ENCODE measurements around the gene MYO5A.
A peak's percentile ranks its signal among the peaks of the same experiment; 100 is the strongest.

The MYO5A gene

DNA sequence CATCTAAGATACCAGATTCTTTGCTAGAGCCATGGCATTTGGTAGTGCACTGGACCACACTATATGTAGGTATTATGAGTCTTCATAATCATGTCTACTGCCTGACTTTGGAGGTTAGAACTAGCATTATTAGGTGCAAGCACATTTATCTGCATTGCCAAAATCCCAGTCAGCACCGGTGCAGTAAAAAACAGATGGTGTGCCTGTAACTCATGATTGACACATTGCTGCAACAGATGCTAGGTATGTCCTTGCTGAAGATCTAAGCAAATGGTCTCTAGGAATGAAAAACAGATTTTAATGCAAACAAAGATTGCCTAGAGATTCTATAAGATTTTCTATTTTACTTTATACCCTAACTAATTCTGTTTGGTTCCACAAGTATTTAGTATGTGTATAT, 47.7 kb downstream of the MYO5A start:
- H3K9ac ChIP-seq = no peak overlapping the region
- H2AFZ ChIP-seq (ENCODE audit: low read depth) = no peak overlapping the region
- peak overlapping the region; percentile 73 for H3K27ac ChIP-seq
- TF ChIP-seq, protein P1, sequence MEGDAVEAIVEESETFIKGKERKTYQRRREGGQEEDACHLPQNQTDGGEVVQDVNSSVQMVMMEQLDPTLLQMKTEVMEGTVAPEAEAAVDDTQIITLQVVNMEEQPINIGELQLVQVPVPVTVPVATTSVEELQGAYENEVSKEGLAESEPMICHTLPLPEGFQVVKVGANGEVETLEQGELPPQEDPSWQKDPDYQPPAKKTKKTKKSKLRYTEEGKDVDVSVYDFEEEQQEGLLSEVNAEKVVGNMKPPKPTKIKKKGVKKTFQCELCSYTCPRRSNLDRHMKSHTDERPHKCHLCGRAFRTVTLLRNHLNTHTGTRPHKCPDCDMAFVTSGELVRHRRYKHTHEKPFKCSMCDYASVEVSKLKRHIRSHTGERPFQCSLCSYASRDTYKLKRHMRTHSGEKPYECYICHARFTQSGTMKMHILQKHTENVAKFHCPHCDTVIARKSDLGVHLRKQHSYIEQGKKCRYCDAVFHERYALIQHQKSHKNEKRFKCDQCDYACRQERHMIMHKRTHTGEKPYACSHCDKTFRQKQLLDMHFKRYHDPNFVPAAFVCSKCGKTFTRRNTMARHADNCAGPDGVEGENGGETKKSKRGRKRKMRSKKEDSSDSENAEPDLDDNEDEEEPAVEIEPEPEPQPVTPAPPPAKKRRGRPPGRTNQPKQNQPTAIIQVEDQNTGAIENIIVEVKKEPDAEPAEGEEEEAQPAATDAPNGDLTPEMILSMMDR (conservative IDR thresholded peaks at IDR 0.05; ENCODE audit: low read depth, low read length) = no peak
- H3K4me1 ChIP-seq (ENCODE audit: low read depth, poor library complexity, severe bottlenecking) = peaks cover 75% of the 10 kb centered on the region
- no peak overlapping the region for H3K4me3 ChIP-seq (IDR thresholded peaks at IDR 0.05; ENCODE audit: insufficient read depth, low read depth, low read length)
- H3K36me3 ChIP-seq (ENCODE audit: insufficient read depth) = no peaks in the 10 kb centered on the region
- H3K4me2 ChIP-seq = peak overlapping the region; percentile 82
- no peaks in the 10 kb centered on the region for H3K27me3 ChIP-seq (ENCODE audit: insufficient read depth, low read depth)
- no peaks in the 10 kb centered on the region for H4K20me1 ChIP-seq (ENCODE audit: insufficient read depth)
- H3K79me2 ChIP-seq (ENCODE audit: insufficient read depth, low read depth) = peaks cover 91% of the 10 kb centered on the region

DNA sequence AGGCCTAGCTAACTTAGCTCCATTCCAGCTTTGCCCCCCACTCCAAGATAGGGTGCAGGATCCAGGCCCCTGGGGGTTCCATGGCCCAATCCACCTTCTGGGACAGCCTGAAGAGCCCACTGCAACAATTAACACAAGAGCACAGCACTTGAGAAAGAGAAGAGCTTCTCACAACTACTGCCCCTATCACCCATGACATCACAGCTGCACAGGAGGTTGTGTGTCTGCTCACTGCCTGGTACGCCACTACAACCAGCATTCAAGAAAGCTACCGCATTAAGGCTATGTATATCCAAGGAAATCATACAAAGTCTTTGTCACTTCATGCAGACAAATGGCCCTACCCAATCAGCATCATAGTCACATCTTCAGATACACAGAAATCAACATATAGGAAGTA, 62.0 kb downstream of the MYO5A start:
- peak overlapping the region; percentile 97 for H3K27ac ChIP-seq
- peaks cover 80% of the 10 kb centered on the region for H3K4me1 ChIP-seq (ENCODE audit: low read depth, poor library complexity, severe bottlenecking)
- H4K20me1 ChIP-seq (ENCODE audit: insufficient read depth) = no peaks in the 10 kb centered on the region

DNA sequence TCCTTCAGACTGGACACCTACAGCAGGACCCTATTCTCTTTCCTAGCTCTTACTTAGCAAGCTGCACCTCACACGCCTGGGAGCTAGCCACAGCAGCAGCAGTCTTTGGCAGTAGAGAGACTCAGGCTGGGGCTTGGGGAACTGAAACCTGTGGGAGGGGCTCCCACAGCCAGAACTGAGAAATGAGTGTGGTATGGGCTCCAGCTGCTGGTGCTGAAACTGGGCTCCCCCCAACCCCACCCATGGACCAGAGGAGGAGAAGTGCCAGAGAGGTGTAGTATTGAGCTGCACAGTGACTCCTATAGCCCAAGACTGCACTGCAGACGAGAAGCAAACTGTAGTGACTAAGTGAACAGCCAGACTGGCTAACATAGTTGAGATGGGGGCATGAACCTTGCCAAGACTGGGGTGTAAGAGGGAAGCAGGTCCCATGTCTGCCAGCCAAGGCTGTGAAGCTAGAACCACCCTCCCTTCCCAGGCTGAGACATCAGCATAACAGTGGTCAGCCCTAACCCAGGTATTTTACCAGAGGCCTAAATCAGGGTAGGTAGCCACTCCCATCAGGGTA, 62.5 kb downstream of the MYO5A start:
- H2AFZ ChIP-seq (ENCODE audit: low read depth) = no peak overlapping the region
- no peaks in the 10 kb centered on the region for H3K27me3 ChIP-seq (ENCODE audit: insufficient read depth, low read depth)
- no peak overlapping the region for H3K4me3 ChIP-seq (IDR thresholded peaks at IDR 0.05; ENCODE audit: insufficient read depth, low read depth, low read length)
- peak overlapping the region; percentile 64 for H3K9ac ChIP-seq
- H3K79me2 ChIP-seq (ENCODE audit: insufficient read depth, low read depth) = peaks cover 71% of the 10 kb centered on the region
- TF ChIP-seq, protein P1 (conservative IDR thresholded peaks at IDR 0.05; ENCODE audit: low read depth, low read length) = 0 out of 2 replicates have a peak, but pooled peaks have one; percentile 1
- peak overlapping the region; percentile 95 for H3K4me2 ChIP-seq
- H3K36me3 ChIP-seq (ENCODE audit: insufficient read depth) = no peaks in the 10 kb centered on the region
- peak overlapping the region; percentile 97 for H3K27ac ChIP-seq
- no peaks in the 10 kb centered on the region for H4K20me1 ChIP-seq (ENCODE audit: insufficient read depth)
- peaks cover 85% of the 10 kb centered on the region for H3K4me1 ChIP-seq (ENCODE audit: low read depth, poor library complexity, severe bottlenecking)

More for the DNA sequence above, 62.0 kb downstream of the MYO5A start:
- Histone ChIP-seq H3K36me3 (ENCODE audit: insufficient read depth) (no peaks in the 10 kb centered on the region), H3K4me3 (IDR thresholded peaks at IDR 0.05; ENCODE audit: insufficient read depth, low read depth, low read length) (no peak overlapping the region), H3K9ac (peak overlapping the region; percentile 4; the same call in 1 of the 2 replicates), H2AFZ (ENCODE audit: low read depth) (no peak overlapping the region), H3K4me2 (peak overlapping the region; percentile 85), H3K27me3 (ENCODE audit: insufficient read depth, low read depth) (no peaks in the 10 kb centered on the region), H3K79me2 (ENCODE audit: insufficient read depth, low read depth) (peaks cover 67% of the 10 kb centered on the region)
- TF ChIP-seq, protein P1 (conservative IDR thresholded peaks at IDR 0.05; ENCODE audit: low read depth, low read length) = no peak

DNA sequence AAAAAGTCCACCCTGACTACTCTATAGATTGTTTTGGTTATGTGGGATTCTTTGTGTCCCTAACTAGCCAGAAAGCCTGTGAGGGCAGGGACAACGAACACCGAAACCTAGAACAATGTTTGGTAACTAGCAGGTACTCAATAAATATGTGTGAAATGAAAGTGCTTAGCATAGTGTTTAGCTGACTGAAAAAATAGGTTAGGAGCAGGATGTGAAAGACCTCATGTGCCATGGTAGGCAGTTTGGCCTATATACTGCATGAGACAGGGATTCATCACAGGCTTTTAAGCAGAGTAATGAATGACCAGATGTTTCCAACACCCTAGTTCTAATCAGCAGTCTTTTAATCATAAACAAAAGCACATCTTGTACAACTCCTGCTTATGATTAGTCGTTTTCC, 64.2 kb downstream of the MYO5A start:
- peaks cover 60% of the 10 kb centered on the region for H3K79me2 ChIP-seq (ENCODE audit: insufficient read depth, low read depth)
- H3K4me2 ChIP-seq = peak overlapping the region; percentile 95
- peak overlapping the region; percentile 97 for H3K27ac ChIP-seq
- H3K36me3 ChIP-seq (ENCODE audit: insufficient read depth) = no peaks in the 10 kb centered on the region
- H4K20me1 ChIP-seq (ENCODE audit: insufficient read depth) = no peaks in the 10 kb centered on the region
- H2AFZ ChIP-seq (ENCODE audit: low read depth) = no peak overlapping the region
- H3K4me1 ChIP-seq (ENCODE audit: low read depth, poor library complexity, severe bottlenecking) = peaks cover 85% of the 10 kb centered on the region
- H3K4me3 ChIP-seq (IDR thresholded peaks at IDR 0.05; ENCODE audit: insufficient read depth, low read depth, low read length) = no peak overlapping the region
- TF ChIP-seq, protein P1 (conservative IDR thresholded peaks at IDR 0.05; ENCODE audit: low read depth, low read length) = no peak
- no peaks in the 10 kb centered on the region for H3K27me3 ChIP-seq (ENCODE audit: insufficient read depth, low read depth)
- peak overlapping the region; percentile 64 for H3K9ac ChIP-seq

Measured in KMS-11 (cell line).